Upper lobe of left lung (tissue), 4 donors: ENCODE results near the gene SYT9.

Source experiments
- CTCF ChIP-seq, 6 experiments: fragments of 450-650 bp in 4 of 6; fragments of 200-600 bp in 2 of 6; sonication (generic) in 2 of 6; IDR thresholded peaks; one replicate each; pipeline ENCODE4 v1.5.1; 2016 to 2019; ENCODE audit warnings: antibody characterized with exemption in 6 of 6
- EP300 ChIP-seq, 4 donors: sonication (generic); formaldehyde crosslinking; IDR thresholded peaks; one replicate each; pipeline ENCODE4 v1.5.1; 2017; ENCODE audit warnings: antibody characterized with exemption in 4 of 4, control low read depth in 2 of 4

GRCh38 chr11:7499081-7499480, 247.4 kb downstream of the SYT9 start:
- TF ChIP-seq CTCF (IDR thresholded peaks at IDR 0.05) (no peak), EP300 (IDR thresholded peaks at IDR 0.05) (no peak)
